Fibroblast of skin of scalp (primary cell): ENCODE measurements around the gene SGCA.
A peak's percentile ranks its signal among the peaks of the same experiment; 100 is the strongest.

Source experiments
- DNase-seq: peaks from one replicate; pipeline ENCODE4 v3.0.0-alpha.2; 2013

The SGCA gene

DNA sequence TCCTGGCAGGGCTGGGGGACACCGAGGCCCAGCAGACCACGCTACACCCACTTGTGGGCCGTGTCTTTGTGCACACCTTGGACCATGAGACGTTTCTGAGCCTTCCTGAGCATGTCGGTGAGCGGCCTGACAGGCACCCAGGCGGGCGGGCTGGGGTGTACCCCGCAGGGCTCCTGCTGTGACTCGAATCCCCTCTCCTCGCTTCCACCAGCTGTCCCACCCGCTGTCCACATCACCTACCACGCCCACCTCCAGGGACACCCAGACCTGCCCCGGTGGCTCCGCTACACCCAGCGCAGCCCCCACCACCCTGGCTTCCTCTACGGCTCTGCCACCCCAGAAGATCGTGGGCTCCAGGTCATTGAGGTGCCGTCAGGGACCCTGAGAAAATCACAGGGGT is 1.6 kb downstream of the SGCA start:
- no peak for DNase-seq

DNA sequence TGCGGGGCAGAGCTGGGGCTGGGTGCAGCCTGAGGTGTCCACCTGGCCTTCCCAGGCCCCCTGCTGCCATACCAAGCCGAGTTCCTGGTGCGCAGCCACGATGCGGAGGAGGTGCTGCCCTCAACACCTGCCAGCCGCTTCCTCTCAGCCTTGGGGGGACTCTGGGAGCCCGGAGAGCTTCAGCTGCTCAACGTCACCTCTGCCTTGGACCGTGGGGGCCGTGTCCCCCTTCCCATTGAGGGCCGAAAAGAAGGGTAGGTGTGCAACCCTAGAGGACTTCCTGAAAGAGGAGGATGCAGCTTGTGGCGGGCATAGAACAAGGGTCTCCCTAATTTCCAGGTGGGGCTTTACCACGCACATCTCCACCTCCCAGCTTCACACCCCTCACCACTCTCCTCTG is 2.5 kb downstream of the SGCA start:
- DNase-seq: no peak

DNA sequence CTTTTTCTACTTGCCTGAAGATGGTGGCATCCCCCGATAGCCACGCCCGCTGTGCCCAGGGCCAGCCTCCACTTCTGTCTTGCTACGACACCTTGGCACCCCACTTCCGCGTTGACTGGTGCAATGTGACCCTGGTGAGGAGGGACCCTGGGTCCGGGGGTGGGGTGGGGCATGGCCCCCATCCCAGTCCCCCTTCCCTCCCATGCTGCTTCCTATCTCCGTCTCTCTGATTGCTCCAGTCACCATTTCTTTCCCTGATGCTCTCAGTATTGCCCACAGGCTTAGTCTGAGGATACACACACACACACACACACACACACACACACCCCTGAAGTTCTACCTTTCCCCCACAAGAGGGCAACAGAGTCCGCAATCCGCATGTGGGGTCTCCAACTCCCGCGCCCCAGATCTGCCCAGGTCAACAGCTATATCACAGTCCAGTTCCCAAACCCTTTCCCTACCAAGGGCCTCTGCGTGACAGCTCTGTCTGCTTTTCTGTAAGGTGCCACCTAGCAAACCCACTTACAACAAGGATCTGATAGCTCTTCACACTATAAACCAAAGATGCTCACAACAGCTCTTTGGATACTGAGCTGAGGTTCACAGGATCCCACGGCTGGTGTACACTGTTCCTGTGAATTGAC is 3.4 kb downstream of the SGCA start:
- peak; percentile 85 for DNase-seq

DNA sequence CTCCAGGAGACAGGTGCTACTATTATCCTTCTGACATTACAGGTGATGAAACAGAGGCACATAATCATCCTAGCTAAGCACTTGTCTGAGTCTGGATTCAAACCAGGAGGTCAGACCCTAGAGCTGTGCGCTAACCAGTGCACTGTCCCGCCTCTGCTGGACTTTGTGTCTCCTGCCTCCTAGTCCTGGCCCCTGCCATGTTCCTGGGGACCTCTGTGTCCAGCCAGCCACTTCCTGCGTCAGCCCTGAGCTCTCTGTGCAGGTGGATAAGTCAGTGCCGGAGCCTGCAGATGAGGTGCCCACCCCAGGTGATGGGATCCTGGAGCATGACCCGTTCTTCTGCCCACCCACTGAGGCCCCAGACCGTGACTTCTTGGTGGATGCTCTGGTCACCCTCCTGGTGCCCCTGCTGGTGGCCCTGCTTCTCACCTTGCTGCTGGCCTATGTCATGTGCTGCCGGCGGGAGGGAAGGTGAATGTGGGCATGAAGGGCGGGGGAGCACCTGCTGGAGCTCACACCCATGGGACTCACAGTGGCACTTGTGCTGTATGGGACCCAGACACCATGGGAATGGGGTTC is 4.2 kb downstream of the SGCA start:
- DNase-seq: no peak

DNA sequence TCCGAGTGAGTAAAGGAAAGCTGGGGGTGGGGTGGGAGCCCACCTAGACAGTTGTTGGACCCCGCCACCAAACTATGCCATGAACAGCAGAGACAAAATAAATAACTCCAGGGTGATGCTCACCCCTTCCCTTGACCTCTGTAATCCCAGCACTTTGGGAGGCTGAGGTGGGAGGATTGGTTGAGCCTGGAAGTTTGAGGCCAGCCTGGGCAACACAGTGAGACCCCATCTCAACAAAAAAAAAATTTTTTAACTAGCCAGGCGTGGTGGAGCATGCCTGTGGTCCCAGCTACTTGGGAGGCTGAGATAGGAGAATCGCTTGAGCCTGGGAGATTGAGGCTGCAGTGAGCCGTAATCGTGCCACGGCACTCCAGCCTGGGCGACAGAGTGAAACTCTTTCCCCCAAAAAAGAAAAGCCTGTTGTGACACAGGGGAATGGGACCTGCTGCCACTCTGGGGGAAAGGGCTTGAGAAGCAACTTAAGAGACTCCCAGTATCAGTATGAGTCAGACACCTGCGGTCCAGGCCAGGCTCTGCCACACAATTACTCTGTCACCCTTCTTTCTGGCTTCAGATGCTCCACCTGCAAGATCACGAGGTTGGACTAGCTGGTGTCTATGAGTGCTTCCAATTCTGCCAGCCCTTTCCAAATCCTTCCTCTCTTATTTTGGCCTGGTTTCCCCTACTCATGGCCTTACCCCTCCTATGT is 5.0 kb downstream of the SGCA start:
- DNase-seq: peak; percentile 27

DNA sequence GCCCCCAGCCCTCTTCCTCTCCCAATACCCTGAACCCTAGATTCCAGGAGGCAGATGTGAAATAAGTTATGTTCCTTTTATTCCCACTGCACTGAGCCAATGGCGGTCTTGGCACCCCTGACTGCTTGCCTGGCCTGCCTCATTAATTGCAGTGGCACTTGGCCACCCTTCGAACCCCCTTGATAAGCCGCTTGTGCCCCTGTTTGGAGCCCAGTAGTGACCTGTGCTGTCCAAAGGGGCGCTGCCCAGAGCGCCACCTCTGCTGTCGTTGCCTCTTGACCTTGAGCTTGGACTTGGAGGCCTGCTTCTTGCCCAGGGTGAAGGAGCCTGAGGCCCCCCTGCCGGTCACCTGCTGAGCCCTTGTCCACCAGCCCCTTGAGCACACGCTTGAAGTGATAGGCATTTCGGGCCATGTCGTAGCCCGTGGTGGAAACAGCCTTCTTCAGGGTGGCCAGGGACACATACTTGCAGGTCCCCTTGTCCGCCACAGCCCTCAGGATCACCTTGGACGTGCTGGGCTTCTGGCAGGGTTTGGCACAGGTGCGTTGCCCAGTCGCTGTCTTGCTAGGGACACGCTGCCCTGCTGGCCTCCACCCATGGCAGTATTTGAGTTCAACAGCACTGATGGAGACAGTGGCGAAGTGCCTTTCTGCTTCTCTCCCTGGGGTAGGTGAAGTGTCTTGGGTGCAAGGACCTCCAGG is 5.7 kb downstream of the SGCA start:
- no peak for DNase-seq

DNA sequence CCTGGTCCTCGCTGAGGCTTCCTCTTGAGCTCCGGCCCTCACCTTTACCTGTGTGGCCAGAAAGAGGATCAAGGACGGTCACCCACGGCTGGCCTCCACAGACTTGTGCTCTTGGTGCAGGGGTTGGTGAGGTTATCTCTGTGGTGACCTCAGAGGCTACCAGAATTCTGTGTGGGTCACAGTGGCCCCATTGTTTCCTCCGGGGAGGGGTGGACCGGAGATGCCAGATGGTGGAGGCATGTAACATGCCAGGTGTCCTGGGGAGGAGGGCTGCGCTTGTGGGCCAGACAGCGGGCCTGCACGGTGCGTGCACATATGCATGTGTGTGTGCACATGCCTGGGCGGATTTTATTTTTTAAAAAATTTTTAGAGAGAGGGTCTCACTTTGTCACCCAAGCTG is 6.3 kb downstream of the SGCA start:
- DNase-seq: peak; percentile 28

DNA sequence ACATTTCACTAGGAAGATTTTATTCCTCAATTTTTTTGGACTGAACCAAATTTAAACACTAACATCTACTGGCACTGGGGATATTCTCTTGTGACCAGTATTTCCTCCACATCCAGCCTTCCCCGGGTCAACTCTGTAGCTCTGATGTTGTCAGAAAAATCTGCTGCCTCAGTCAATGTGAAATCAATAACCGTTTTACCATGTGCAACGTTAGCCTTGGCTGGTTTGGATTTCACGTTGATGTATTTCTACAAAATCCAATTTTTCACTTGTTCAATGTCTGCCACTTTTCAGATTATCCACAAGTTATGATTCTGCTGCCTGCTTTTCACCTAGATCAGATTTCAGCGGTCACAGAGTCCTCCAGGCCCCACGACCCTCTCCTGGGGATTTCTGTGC is 7.1 kb downstream of the SGCA start:
- DNase-seq: no peak

DNA sequence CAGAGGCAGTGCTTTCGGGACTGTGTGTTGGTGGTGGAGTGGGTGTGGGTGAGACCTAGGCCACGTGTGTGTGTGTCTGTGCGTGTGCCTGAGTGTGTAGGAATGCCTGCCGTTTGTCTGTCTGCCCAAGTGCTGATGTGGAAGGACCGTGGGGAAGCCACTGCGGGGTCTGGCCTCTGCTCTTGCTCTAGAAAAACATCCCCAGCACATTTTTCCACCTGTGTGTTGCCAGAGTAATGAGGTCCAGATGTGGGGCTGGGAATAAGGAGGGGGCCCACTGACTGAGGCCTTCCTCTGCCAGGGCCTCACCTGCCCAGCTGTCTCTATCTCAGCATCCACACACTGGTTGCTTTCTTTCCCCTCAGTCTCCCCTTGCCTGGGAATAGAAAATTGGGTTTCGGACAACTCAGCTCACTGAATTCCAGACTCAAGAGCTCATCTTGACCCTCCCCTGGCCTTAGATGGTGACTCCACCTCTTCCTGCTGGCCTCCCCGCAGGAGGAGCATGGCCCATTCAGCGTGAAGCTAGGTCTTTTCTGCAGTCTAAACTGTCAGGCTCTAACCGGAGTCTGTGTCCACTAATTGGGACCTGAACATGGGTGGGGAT is 7.6 kb downstream of the SGCA start:
- peak; percentile 93 for DNase-seq

DNA sequence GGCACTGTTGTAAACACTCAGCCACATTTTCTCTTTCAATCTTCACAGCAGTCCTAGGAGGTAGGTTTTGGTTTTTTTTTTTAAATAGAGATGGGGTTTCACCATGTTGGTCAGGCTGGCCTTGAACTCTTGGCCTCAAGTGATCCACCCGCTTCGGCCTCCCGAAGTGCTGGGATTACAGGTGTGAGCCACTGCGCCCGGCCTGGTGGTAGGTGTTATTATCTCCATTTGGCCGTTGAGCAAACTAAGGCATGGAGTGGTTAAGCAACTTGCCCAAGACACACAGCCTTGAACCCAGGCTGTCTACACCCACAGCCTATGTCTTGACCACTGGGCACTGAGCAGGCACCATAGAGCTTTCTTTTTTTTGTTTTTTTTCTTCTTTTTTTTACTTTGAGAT is 8.6 kb downstream of the SGCA start:
- DNase-seq: peak; percentile 31

DNA sequence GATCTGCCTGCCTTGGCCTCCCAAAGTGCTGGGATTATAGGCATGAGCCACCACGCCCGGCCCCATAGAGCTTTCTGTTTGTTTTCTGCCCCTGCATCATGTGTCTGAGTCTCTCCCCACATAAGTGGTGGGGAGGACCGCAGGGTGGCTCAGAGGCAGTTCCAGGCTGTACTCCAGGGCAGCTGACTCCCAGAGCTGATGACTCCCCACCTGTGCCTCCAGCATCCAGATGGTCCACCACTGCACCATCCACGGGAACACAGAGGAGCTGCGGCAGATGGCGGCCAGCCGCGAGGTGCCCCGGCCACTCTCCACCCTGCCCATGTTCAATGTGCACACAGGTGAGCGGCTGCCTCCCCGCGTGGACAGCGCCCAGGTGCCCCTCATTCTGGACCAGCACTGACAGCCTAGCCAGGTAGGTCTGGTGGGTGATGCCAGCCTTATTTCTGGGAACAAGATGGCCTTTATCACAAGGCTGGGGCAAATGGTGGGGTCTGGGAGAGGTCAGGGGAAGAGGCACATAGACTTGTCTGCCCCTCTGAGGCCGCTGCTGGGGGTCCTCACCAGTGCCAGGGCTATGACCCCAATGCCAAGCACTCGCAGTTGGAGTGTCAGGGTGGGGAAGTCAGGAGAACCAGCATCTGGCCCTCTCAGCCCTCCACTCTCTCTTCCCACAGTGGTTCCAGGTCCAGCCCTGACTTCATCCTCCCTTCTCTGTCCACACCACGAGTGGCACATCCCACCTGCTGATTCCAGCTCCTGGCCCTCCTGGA is 9.4 kb downstream of the SGCA start:
- DNase-seq: peak; percentile 46

DNA sequence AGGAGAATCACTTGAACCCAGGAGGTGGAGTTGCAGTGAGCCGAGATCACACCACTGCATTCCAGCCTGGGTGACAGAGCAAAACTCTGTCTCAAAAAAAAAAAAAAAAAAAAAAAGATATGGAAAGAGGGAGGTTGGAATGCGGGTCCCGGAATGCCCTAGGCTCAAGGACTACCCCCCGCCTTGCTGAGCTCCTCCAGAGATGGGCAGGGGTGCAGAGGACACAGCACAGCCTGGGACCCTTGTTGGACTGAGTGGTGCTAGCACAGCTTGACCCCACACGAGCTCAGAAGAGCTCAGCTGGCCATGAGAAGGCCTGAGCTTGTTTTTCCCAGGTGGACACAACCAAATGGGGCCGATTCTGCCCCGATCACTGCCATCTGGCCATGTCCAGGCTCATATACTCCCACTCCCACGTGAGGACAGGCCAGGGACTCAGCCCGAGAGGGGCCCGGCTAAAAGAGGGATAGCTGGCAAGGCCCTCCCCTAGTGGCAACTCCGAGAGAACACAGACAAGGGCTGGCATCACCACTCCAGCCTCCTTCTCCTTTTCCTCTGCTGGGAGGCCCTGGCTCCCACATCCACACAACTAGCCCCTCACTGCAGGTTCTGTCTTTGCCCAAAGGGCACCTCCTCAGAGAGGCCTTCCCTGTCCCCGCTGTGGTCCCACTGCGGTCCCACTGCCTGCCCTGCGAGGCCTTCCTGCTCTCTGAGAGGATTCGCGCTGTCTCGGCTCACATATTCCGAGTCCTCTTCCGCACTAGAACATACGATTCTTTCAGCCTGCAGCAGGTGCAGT is 11.0 kb downstream of the SGCA start:
- DNase-seq: peak; percentile 69

DNA sequence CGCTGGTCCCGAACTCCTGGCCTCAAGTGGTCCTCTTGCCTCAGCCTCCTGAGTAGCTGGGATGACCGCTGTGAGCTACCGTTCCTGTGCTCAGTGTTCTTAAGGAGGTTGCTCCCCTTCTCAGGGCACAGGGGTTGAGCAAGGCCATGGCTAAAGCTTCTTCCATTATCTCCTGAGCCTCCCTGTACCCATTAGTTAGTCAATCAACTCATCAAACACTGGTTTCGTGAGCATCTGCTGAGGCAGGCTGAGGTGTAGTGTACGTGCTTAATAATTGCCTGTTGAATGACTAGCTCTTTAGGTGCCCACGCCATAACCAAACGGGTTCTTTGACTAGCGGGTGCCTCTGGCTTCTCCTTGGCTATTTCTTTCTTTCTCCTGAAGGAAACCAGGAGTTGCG is 11.7 kb downstream of the SGCA start:
- no peak for DNase-seq

DNA sequence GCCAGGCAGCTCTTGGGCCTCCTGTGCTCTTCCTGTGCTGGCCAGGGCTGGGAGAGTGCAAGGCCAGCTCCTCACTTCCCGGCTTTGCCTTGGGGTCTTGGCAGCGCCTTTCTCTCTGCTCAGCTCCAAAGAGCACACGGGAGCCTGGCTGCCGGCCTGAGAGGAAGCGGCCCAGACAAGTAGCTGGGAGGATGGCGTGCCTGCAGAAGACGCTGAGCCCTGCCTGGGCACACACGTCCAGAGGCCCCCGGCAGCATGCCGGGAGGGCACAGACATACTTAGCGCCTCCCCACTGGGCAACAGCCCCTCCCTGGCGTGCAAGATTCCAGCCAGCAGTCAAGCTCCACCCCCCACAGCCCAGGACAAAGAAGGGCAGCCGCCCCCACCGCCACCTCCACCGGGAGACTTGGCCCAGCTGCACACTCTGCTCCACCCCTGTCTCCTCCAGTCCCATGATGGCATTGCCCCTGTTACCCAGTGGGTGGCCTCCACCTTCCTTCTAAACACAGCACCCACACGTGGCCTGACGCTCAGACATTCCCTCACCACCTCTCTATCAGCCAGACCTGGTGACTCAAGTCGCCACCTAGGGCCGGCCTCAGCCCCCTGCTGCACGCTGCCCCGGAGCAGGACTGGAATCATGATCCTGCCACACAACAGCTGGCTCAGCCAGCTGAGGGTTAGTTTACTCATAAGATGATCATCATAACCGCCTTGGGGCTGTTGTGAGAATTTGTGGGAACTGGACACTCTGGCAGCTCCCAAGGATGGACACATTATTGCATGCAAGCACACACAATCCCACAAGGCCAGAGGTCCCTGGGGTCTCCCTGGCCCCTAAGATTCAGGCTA is 12.4 kb downstream of the SGCA start:
- peak; percentile 98 for DNase-seq

DNA sequence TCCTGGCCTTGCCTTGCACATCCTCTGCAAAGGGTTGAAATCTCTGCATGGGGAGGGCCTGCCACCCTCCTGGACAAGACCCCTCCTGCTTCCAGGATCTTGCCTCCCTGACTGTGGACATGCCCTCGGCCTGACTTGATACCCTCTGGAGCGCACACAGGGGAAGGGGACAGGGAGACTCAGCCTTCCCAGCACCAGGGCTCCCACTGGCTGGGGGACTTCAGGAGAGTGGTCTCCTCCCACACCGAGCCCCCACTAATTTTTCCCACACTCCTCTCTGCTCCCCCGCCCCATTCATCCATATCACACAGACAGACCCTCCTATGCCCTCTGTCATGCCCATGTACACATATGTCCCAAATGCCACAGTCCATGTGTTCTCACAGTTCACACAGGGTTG is 14.3 kb downstream of the SGCA start:
- DNase-seq: peak; percentile 59

DNA sequence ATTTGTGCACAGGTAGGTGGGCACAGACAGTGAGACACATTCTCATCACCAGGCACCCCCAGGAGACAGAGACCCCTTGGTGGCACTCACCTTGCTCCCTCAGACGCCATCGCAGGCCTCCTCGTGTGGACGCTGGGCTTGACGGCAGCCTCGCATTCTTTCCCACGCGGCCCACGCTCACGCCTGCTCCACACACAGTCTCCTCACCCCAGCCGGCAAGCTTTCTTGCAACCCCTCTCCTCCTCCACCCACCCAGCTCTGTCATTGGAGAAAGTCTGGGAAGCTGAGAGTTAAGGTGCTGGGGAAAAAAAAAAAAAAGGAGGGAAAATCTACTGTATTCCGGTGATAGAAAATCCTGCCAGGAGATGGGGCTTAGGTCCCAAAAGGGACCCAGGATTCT is 14.8 kb downstream of the SGCA start:
- peak; percentile 56 for DNase-seq

DNA sequence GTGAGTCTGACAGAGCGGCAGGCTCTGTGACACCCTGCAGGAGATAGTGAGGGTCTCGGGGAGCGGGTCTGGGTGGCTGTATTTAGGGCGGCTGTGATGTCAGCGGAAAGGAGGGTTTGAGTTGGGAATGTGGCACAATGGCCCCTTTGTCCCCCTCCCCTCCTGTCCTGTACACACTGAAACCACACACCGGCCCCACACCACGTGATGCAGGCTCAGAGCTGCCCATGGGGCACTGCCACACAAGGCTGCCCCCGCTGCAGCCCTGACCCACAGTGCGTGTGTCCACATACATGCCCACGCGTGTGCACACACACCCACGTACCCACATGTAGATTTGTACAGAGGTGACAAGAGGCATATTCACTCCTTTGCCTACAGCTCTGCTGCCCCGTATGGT is 15.3 kb downstream of the SGCA start:
- no peak for DNase-seq

DNA sequence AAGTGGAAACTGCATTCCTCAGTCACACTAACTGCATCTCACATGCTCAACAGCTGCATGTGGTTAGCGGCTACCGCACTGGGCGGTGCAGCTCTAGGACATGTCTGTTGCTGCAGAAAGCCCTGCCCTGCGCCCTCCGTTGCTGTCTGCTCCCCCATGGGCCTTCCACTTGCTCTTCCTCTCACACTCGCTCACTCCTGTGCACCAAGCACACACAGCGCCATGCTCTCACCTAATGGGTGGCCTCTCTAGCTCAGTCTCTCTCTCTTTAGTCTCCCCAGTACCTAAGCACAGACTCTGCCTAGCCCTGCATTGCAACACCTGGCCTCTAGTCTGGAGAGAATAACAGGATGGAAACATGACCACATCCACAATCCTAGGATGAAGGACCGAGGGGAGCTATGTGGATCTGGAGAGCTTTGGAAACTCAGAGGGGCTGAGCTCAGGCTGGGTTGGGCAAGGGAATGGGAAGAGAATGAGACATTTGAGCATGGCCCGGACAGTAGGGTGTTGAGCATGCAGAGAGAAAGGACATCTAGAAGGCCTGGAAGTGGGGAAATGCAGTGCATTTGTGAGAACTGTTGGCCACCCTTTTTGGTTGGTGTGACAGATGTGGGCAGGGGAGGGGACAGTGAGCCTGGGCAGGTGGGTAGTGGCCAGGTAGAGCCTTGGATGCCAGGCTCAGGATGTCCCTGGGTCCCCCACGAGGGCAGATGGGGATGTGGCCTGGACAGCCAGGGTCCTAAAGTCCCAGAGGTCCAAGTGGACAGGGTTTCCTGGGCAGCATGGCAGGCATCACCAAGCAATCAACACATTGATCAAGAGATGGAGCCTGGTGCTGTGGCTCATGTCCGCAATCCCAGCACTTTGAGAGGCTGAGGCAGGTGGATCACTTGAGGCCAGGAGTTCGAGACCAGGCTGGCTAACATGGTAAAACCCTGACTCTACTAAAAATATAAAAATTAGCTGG is 16.1 kb downstream of the SGCA start:
- DNase-seq: peak; percentile 89

DNA sequence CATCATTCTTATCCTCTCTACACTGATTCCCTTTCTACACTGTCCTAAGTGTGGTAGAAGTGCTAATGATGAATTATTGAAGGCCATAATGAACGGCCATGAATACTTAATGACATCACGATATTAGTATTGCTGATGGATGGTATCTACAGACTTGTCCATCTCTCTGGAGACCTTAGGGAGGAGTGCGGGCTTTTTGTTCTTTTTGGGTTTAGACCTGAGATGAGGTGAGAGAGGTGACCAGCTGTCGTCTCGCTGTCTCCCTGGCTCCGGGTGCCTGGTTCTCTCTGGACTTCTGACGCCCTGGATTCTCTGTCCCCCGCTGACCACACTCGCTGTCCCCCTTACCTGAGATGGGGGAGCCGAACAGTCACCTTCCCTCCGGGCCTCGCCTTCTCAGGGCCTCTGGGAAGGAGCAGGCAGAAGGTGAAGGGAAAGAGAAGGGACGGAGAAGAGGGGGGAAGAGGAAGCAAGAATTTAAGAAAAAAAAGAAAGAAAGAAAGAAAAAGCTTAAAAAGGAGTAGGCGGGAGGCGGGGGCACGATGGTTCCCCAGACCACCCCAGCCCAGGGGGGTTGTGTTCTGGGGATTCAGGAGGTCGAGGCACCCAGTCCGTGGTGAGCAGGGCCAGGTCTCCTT is 17.1 kb downstream of the SGCA start:
- peak; percentile 78 for DNase-seq
